Fibroblast of the aortic adventitia (primary cell): Measurements from ENCODE around the gene TMEM170B. TPM values are rescaled to one million over a fixed set of nuclear protein-coding genes. Genes with fewer than 3 reads are reported as not detected.
"Not testable (repeated sequence)": the region's sequence is repeated elsewhere in the genome, so short reads cannot be mapped to it uniquely, and the experiment has no call there.

Source experiments
- DNase-seq: peaks from one replicate; pipeline ENCODE4 v3.0.0-alpha.2; 2010; ENCODE audit warnings: low read depth
- H3K4me3 ChIP-seq: 2 replicates; pipeline ENCODE4 v1.5.1; 2011; ENCODE audit warnings: low read depth, mild to moderate bottlenecking, control low read depth, low read length, moderate library complexity
- total RNA-seq: library from RNA; depleted of rRNA; stranded (reverse); fragments of >200 nt; gene quantifications from 2 replicates; pipeline ENCODE4 v1.2.3, GENCODE V29; 2012; ENCODE audit warnings: low replicate concordance
- TF ChIP-seq, protein P1 (sequence below): IDR thresholded peaks from 2 replicates; pipeline ENCODE4 v1.5.1; 2011; ENCODE audit warnings: mild to moderate bottlenecking, low read length, control low read depth, inconsistent platforms; ENCODE audit not compliant: insufficient read depth

TMEM170B gene
- total RNA-seq, 1 donor: 2.5 TPM

DNA sequence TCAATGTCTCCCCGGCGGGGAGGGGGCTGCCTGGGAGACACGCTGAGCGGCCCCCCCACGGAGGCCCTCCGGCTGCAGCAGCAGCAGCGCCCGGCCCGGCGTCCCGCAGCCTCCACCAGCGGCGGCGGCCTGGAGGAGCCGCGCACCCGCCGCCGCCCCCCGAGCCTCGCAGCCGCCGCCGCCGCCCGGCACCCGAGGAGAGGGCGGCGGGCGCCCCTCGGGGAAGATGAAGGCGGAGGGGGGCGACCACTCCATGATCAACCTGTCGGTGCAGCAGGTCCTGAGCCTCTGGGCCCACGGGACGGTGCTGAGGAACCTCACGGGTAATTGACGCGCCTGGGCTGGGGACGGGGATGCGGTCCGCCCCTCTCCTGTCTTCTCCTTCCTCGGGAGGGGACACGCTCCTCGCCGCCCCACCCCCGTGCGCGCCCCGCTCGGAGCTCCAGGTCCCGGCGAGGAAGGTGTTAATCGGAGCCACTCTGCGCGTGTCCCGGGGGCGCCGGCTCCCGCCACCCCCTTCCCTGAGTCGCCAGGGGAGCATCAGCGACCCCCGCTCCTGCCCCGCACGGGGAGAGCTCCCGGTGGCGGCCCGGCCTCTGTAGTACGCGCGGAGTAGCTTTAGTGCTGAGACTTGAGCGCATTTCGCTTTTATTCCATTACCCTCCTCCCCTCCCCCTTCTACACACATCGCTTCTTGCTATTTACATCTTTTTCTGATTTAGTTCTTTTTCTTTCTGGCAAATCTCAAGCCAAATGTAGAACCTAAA is 686 bp downstream of the TMEM170B start:
- H3K4me3 ChIP-seq: peak overlapping the region; percentile 71
- no peak for DNase-seq
- TF ChIP-seq, protein P1, sequence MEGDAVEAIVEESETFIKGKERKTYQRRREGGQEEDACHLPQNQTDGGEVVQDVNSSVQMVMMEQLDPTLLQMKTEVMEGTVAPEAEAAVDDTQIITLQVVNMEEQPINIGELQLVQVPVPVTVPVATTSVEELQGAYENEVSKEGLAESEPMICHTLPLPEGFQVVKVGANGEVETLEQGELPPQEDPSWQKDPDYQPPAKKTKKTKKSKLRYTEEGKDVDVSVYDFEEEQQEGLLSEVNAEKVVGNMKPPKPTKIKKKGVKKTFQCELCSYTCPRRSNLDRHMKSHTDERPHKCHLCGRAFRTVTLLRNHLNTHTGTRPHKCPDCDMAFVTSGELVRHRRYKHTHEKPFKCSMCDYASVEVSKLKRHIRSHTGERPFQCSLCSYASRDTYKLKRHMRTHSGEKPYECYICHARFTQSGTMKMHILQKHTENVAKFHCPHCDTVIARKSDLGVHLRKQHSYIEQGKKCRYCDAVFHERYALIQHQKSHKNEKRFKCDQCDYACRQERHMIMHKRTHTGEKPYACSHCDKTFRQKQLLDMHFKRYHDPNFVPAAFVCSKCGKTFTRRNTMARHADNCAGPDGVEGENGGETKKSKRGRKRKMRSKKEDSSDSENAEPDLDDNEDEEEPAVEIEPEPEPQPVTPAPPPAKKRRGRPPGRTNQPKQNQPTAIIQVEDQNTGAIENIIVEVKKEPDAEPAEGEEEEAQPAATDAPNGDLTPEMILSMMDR: no peak

DNA sequence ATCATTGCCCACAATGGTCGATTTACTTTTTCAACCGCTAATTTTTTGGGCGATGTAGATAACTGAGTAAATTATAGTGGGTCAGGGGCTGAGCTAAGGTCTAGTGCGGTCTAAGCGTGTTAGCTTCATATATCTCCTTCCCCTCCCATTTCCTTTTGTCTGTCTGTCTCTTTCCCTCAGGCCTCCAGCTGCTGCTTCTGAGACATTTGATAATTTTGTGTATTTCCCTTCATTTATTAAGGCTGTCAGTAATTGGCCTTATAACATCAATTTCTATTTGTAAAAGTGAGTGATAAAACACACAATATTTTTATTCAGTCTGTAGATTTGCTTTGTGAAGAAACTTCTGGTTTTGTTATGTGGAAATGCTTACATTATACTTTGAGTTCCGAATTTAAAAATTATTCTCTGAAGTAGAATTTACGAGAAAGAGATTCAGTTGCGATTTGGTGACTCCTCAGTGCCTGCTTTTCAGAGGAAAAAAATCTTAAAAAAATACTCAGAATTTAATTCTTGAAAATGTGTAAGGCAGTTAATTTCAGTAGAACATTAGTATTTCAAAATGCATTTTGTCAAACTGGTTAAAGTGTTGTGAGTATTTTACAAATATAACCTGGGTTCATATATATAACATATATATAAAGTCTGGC is 1.4 kb downstream of the TMEM170B start:
- TF ChIP-seq, protein P1: no peak
- no peak for DNase-seq
- H3K4me3 ChIP-seq: no peak overlapping the region

GRCh38 chr6:11542863-11543262 is 5.3 kb downstream of the TMEM170B start:
- no peak overlapping the region for H3K4me3 ChIP-seq
- TF ChIP-seq, protein P1: no peak

GRCh38 chr6:11543919-11544518 is 6.5 kb downstream of the TMEM170B start:
- DNase-seq: no peak
- TF ChIP-seq, protein P1: no peak
- no peak overlapping the region for H3K4me3 ChIP-seq

More at GRCh38 chr6:11542863-11543262, 5.3 kb downstream of the TMEM170B start:
- DNase-seq: no peak

GRCh38 chr6:11547846-11548245 is 10.3 kb downstream of the TMEM170B start:
- not testable (repeated sequence) for H3K4me3 ChIP-seq, DNase-seq

DNA sequence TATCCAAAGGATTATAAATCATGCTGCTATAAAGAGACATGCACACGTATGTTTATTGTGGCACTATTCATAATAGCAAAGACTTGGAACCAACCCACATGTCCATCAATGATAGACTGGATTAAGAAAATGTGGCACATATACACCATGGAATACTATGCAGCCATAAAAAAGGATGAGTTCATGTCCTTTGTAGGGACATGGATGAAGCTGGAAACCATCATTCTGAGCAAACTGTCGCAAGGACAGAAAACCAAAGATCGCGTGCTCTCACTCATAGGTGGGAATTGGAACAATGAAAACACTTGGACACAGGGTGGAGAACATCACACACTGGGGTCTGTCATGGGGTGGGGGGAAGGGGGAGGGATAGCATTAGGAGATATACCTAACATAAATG is 11.0 kb downstream of the TMEM170B start:
- H3K4me3 ChIP-seq, DNase-seq: not testable (repeated sequence)

DNA sequence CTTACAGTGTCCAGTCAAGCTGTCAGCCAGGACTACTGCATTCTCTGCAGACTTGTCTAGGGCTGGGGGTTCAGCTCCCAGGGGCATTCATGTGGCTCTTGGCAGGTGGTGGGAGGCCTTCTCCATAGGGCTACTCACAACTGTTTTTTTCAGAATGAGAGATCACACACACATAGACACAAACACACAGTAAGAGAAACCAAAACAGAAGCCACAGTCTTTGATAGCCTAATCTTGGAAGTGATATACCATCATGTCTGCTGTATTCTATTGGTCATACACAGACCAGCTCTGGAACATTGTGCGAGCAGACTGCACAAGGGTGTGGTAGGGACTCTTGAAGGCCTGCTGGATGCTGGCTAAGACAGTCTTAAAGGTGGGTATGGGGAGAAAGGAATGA is 13.5 kb downstream of the TMEM170B start:
- TF ChIP-seq, protein P1: no peak
- no peak for DNase-seq
- H3K4me3 ChIP-seq: no peak overlapping the region
